ENCODE results near the gene METTL14. TPM values are rescaled to one million over a fixed set of nuclear protein-coding genes. Genes with fewer than 3 reads are reported as not detected.
"Not testable (repeated sequence)": the region's sequence is repeated elsewhere in the genome, so short reads cannot be mapped to it uniquely, and the experiment has no call there.

Gene METTL14
- total RNA-seq = 56.5 and 62.7 TPM in 2 replicates

GRCh38 chr4:118684873-118685811 is at the start of gene METTL14:
Gene METTL14 (plus strand): TSS chr4:118685392. CDS start chr4:118685535, 143 bp downstream.
- Mint-ChIP-seq H3K4me3 (peak within 1 kb of the TSS; percentile 98), H3K27ac (peak within 1 kb of the TSS; percentile 95), H3K9me3 (no peaks in the 10 kb centered on the region), H3K36me3 (ENCODE audit: low read depth) (peaks cover 27% of the 10 kb centered on the region), H3K27me3 (no peaks in the 10 kb centered on the region), H3K4me1 (peaks cover 23% of the 10 kb centered on the region)
- intact Hi-C loops (cut with micrococcal nuclease) = loop anchor here (1.0 to 5.0 kb wide), 8 partner anchors 76 to 769 kb away; partner anchors contain the start of gene USP53
- POLR2A ChIA-PET = interaction anchor here (0.9 to 2.4 kb wide), 7 partner anchors 10 to 615 kb away, joined by 3 to 22 read pairs (median 4); partner anchors contain the start of gene USP53
- CTCF ChIA-PET = interaction anchor here (0.7 to 1.1 kb wide), 3 partner anchors 8 to 261 kb away, joined by 3 read pairs; no protein-coding TSS in a partner anchor
- ATAC-seq (ENCODE audit: low read depth) (peak; percentile 95), DNase-seq (peak; percentile 84)
- no peak for TF ChIP-seq CTCF (IDR thresholded peaks at IDR 0.05)

GRCh38 chr4:118636126-118636525 is 49.1 kb upstream of the METTL14 start:
- H3K4me1 Mint-ChIP-seq; POLR2A ChIA-PET; H3K27me3 Mint-ChIP-seq; H3K27ac Mint-ChIP-seq; DNase-seq; intact Hi-C loops (cut with micrococcal nuclease); CTCF ChIA-PET; H3K4me3 Mint-ChIP-seq; H3K9me3 Mint-ChIP-seq; ATAC-seq (ENCODE audit: low read depth): not testable (repeated sequence)
- H3K36me3 Mint-ChIP-seq (ENCODE audit: low read depth) = peaks cover 15% of the 10 kb centered on the region

GRCh38 chr4:118664665-118665064 is 20.5 kb upstream of the METTL14 start:
- H3K27me3 Mint-ChIP-seq; H3K4me1 Mint-ChIP-seq; CTCF ChIA-PET; intact Hi-C loops (cut with micrococcal nuclease); H3K9me3 Mint-ChIP-seq; H3K27ac Mint-ChIP-seq; H3K4me3 Mint-ChIP-seq; H3K36me3 Mint-ChIP-seq (ENCODE audit: low read depth); POLR2A ChIA-PET; DNase-seq; ATAC-seq (ENCODE audit: low read depth): not testable (repeated sequence)

GRCh38 chr4:118669220-118669619 is 16.0 kb upstream of the METTL14 start:
- H3K4me1 Mint-ChIP-seq; DNase-seq; H3K4me3 Mint-ChIP-seq; H3K36me3 Mint-ChIP-seq (ENCODE audit: low read depth); POLR2A ChIA-PET; intact Hi-C loops (cut with micrococcal nuclease); H3K9me3 Mint-ChIP-seq; ATAC-seq (ENCODE audit: low read depth); CTCF ChIA-PET; H3K27ac Mint-ChIP-seq; H3K27me3 Mint-ChIP-seq: not testable (repeated sequence)

- DNase-seq; H3K27me3 Mint-ChIP-seq; intact Hi-C loops (cut with micrococcal nuclease); CTCF ChIA-PET; H3K9me3 Mint-ChIP-seq; POLR2A ChIA-PET; H3K4me3 Mint-ChIP-seq; H3K4me1 Mint-ChIP-seq; H3K27ac Mint-ChIP-seq; H3K36me3 Mint-ChIP-seq (ENCODE audit: low read depth); ATAC-seq (ENCODE audit: low read depth): not testable (repeated sequence)
Measured at GRCh38 chr4:118670968-118671367, 14.2 kb upstream of the METTL14 start.

GRCh38 chr4:118676128-118676527 is 9.1 kb upstream of the METTL14 start:
- no peak for ATAC-seq (ENCODE audit: low read depth)
- ChIA-PET CTCF (no interaction called here), POLR2A (no interaction called here)
- Mint-ChIP-seq H3K4me3 (no peak overlapping the region), H3K36me3 (ENCODE audit: low read depth) (no peaks in the 10 kb centered on the region), H3K27me3 (no peaks in the 10 kb centered on the region), H3K27ac (no peak overlapping the region), H3K9me3 (no peaks in the 10 kb centered on the region), H3K4me1 (no peaks in the 10 kb centered on the region)
- TF ChIP-seq CTCF (IDR thresholded peaks at IDR 0.05) = no peak
- no peak for DNase-seq
- intact Hi-C loops (cut with micrococcal nuclease) = no loop called here

- POLR2A ChIA-PET = interaction anchor here (0.6 kb wide), 1 partner anchor 151 kb away, joined by 3 read pairs; no protein-coding TSS in a partner anchor
- Mint-ChIP-seq H3K27me3 (no peaks in the 10 kb centered on the region), H3K4me1 (peaks cover 8% of the 10 kb centered on the region), H3K9me3 (no peaks in the 10 kb centered on the region), H3K27ac (no peak overlapping the region), H3K4me3 (no peak overlapping the region), H3K36me3 (ENCODE audit: low read depth) (peaks cover 9% of the 10 kb centered on the region)
- DNase-seq (no peak), ATAC-seq (ENCODE audit: low read depth) (no peak)
- CTCF ChIA-PET = no interaction called here
- no peak for TF ChIP-seq CTCF (IDR thresholded peaks at IDR 0.05)
- intact Hi-C loops (cut with micrococcal nuclease) = loop anchor here (5.0 kb wide), 1 partner anchor 139 kb away; no protein-coding TSS in a partner anchor
Measured at GRCh38 chr4:118680808-118681207, 4.4 kb upstream of the METTL14 start.
